K562 (cell line): Measurements from ENCODE around the gene MOB3C. TPM values are rescaled to one million over a fixed set of nuclear protein-coding genes. Genes with fewer than 3 reads are reported as not detected.

ENCODE experiments used
- ATAC-seq: fragments of 200-7000 bp; cut with Tn5 transposase; 3 replicates; pipeline ENCODE4 v1.9.1; 2020; ENCODE audit warnings: moderate library complexity
- BruUV-seq: library from RNA; stranded (reverse); fragments of 400-500 nt; replicated peaks from 2 replicates; lab custom pipeline; 2021; lab: Mats Ljungman, UMichigan
- CTCF ChIA-PET: fragments of 300-600 bp; formaldehyde crosslinking; extraction: SDS; loops from one replicate; lab custom pipeline; 2021; ENCODE audit warnings: low intra/inter-chr PET ratio; lab: Yijun Ruan, JAX
- POLR2A ChIA-PET: fragments of 300-600, 350-650 bp; sonication (Branson Sonifier 250); formaldehyde crosslinking; extraction: SDS; loops from one replicate; lab custom pipeline; 2021; ENCODE audit warnings: antibody characterized with exemption, inconsistent platforms; lab: Yijun Ruan, JAX
- DNase-seq, 4 experiments: peaks; one replicate each; pipeline versions ENCODE4 v3.0.0 to v3.0.0-alpha.2; 2011 to 2018; ENCODE audit warnings: low spot score in 3 of 4, mixed read lengths in 3 of 4; ENCODE audit errors: extremely low read depth in 1 of 4
- FAIRE-seq: peaks from 2 replicates; lab custom pipeline; 2011; peaks lifted over from hg19 to GRCh38; lab: Jason Lieb, UNC
- H2AFZ ChIP-seq: 2 replicates; pipeline ENCODE4 v1.6.0; 2011; ENCODE audit warnings: low read depth, low read length, control low read depth, inconsistent platforms
- H3K27ac ChIP-seq: fragments of 200-600 bp; 3 replicates; pipeline ENCODE4 v1.8.0; 2011; ENCODE audit warnings: low read depth, mild to moderate bottlenecking, control low read depth, inconsistent platforms, low read length, moderate library complexity, mixed read lengths; ENCODE audit errors: extremely low read depth
- H3K27me3 ChIP-seq, 2 experiments: fragments of 300-600 bp in 1 of 2; 2 replicates in 1 of 2; 3 replicates in 1 of 2; pipeline versions ENCODE4 v1.6.0 to v1.8.0; 2011; ENCODE audit warnings: inconsistent platforms in 2 of 2, low read length in 2 of 2, mild to moderate bottlenecking in 1 of 2, mixed read lengths in 1 of 2, moderate library complexity in 1 of 2; ENCODE audit not compliant: control insufficient read depth in 2 of 2, insufficient read depth in 2 of 2
- H3K36me3 ChIP-seq: fragments of 300-600 bp; 3 replicates; pipeline ENCODE4 v1.8.0; 2011; ENCODE audit warnings: mild to moderate bottlenecking, low read length, inconsistent platforms; ENCODE audit not compliant: control insufficient read depth, insufficient read depth
- H3K4me1 ChIP-seq, 2 experiments: fragments of 200-600 bp in 1 of 2; replicated peaks in 1 of 2; 2 replicates in 1 of 2; 3 replicates in 1 of 2; pipeline versions ENCODE4 v1.5.1 to v1.8.0; 2011; ENCODE audit warnings: inconsistent platforms in 2 of 2, low read length in 2 of 2, mild to moderate bottlenecking in 1 of 2, mixed read lengths in 1 of 2, moderate library complexity in 1 of 2; ENCODE audit not compliant: control insufficient read depth in 2 of 2, insufficient read depth in 2 of 2
- H3K4me2 ChIP-seq: 2 replicates; pipeline ENCODE4 v1.6.1; 2011; ENCODE audit warnings: low read length, control low read depth, inconsistent platforms, mixed read lengths; ENCODE audit not compliant: insufficient read depth
- H3K4me3 ChIP-seq: fragments of 200-600 bp; sonication (generic), shearing (Covaris generic); 2 replicates; pipeline ENCODE4 v1.5.1; 2016; ENCODE audit warnings: control low read depth, inconsistent platforms
- H3K79me2 ChIP-seq: fragments of 200-600 bp; 3 replicates; pipeline ENCODE4 v1.8.0; 2011; ENCODE audit warnings: low read length, inconsistent platforms; ENCODE audit not compliant: control insufficient read depth, insufficient read depth
- H3K9ac ChIP-seq, 2 experiments: 2 replicates each; pipeline versions ENCODE4 v1.6.0 to v1.6.1; 2011; ENCODE audit warnings: low read depth in 2 of 2, low read length in 2 of 2, control low read depth in 1 of 2, inconsistent platforms in 1 of 2, mild to moderate bottlenecking in 1 of 2, mixed read lengths in 1 of 2; ENCODE audit not compliant: insufficient read depth in 1 of 2
- H3K9me1 ChIP-seq: one replicate; pipeline ENCODE4 v1.6.0; 2011; ENCODE audit warnings: inconsistent platforms, mild to moderate bottlenecking, low read length, moderate library complexity; ENCODE audit not compliant: control insufficient read depth, insufficient read depth
- H3K9me3 ChIP-seq: replicated peaks from 2 replicates; pipeline ENCODE4 v1.5.1; 2011; ENCODE audit warnings: low read depth, low read length, inconsistent platforms; ENCODE audit not compliant: control insufficient read depth, insufficient read depth
- H4K20me1 ChIP-seq: replicated peaks from 2 replicates; pipeline ENCODE4 v1.6.1; 2011; ENCODE audit warnings: low read length, inconsistent platforms, mixed read lengths; ENCODE audit not compliant: control insufficient read depth, insufficient read depth
- CBX2 ChIP-seq: fragments of 200-600 bp; sonication (generic); IDR thresholded peaks from one replicate; pipeline ENCODE4 v1.6.1; 2012; ENCODE audit warnings: mild to moderate bottlenecking, low read length, inconsistent platforms; ENCODE audit not compliant: insufficient read depth, poor library complexity, severe bottlenecking
- FOSL1 ChIP-seq: fragments of 200-800 bp; sonication (Bioruptor generic); conservative IDR thresholded peaks from 2 replicates; pipeline ENCODE4 v1.6.1; 2016; ENCODE audit warnings: missing genetic modification characterization, missing compliant biosample characterization
- HNRNPLL ChIP-seq: fragments of 200-400 bp; formaldehyde crosslinking; IDR thresholded peaks from 2 replicates; pipeline ENCODE4 v1.6.1; 2017; ENCODE audit warnings: low read length, low read depth, mild to moderate bottlenecking; ENCODE audit not compliant: poor library complexity, severe bottlenecking
- SIN3B ChIP-seq: fragments of 450-650 bp; IDR thresholded peaks from 2 replicates; pipeline ENCODE4 v1.6.1; 2017; ENCODE audit warnings: low read depth, mild to moderate bottlenecking, moderate library complexity
- TAF15 ChIP-seq: fragments of 200-400 bp; formaldehyde crosslinking; IDR thresholded peaks from 2 replicates; pipeline ENCODE4 v1.6.1; 2017; ENCODE audit warnings: mild to moderate bottlenecking, low read depth, low read length, moderate library complexity
- ZBTB1 ChIP-seq: sonication (generic); formaldehyde crosslinking; IDR thresholded peaks from 2 replicates; pipeline ENCODE4 v1.8.1; 2023; ENCODE audit warnings: missing genetic modification reagents, low read depth, mild to moderate bottlenecking, borderline replicate concordance
- ZNF175 ChIP-seq: fragments of 200-800 bp; sonication (Bioruptor generic); IDR thresholded peaks from 2 replicates; pipeline ENCODE4 v1.6.1; 2016; ENCODE audit warnings: low read depth, mild to moderate bottlenecking, missing genetic modification characterization, missing compliant biosample characterization
- ZNF707 ChIP-seq: fragments of 250-450 bp; sonication (Bioruptor Pico); conservative IDR thresholded peaks from 2 replicates; pipeline ENCODE4 v1.8.0; 2022; ENCODE audit warnings: inconsistent platforms, mild to moderate bottlenecking, moderate library complexity
- ZZZ3 ChIP-seq: fragments of 450-650 bp; IDR thresholded peaks from 2 replicates; pipeline ENCODE4 v1.6.1; 2016; ENCODE audit warnings: antibody characterized with exemption, mild to moderate bottlenecking, moderate library complexity
- WGBS: fragments of 100-300 bp; shearing (Covaris generic); methylation state at CpG from one replicate; pipeline ENCODE4 v1.1.6; 2016; ENCODE audit warnings: low coverage, mixed read lengths; ENCODE audit not compliant: insufficient coverage; ENCODE audit errors: missing lambda C conversion rate; 5-methylcytosine and 5-hydroxymethylcytosine counted together
- in situ Hi-C: fragments of 300-500 bp; cut with MboI; formaldehyde crosslinking; loops from 4 replicates; pipeline ENCODE4 v1.15.0; 2018; ENCODE audit warnings: inconsistent platforms, mixed read lengths
- intact Hi-C: fragments of 100-400 bp; cut with micrococcal nuclease; formaldehyde crosslinking; loops from 2 replicates; pipeline ENCODE4 v1.14.2; 2022
- polyA plus RNA-seq, 8 experiments: library from polyadenylated mRNA; depleted of rRNA in 4 of 8; stranded (reverse) in 5 of 8; unstranded in 3 of 8; fragments of >200 nt; fragmentation: Nextera tagmentation in 2 of 8; fragmentation: Illumina TruSeq in 1 of 8; extraction: Ambion mirVana in 2 of 8; extraction: Trizol in 1 of 8; gene quantifications; 2 replicates each; pipeline versions ENCODE4 v1.2.1 to v1.2.3, GENCODE V29; 2011 to 2014; ENCODE audit warnings: inconsistent platforms in 1 of 8, missing spikeins in 1 of 8
- total RNA-seq, 7 experiments: library from RNA; depleted of rRNA in 6 of 7; stranded (reverse); fragments of >200 nt in 6 of 7; fragmentation: Illumina TruSeq in 2 of 7; extraction: Trizol in 2 of 7; gene quantifications; 2 replicates each; pipeline versions ENCODE4 v1.2.1 to v1.2.3, GENCODE V29; 2011 to 2021; ENCODE audit warnings: low replicate concordance in 1 of 7
- TF ChIP-seq, protein P1 (sequence below): fragments of 450-650 bp; IDR thresholded peaks from 2 replicates; pipeline ENCODE4 v1.6.1; 2018; ENCODE audit not compliant: partially characterized antibody
- TF ChIP-seq, protein P2 (sequence below): fragments of 250-450 bp; sonication (Bioruptor Pico); IDR thresholded peaks from 2 replicates; pipeline ENCODE4 v1.5.0; 2020; ENCODE audit warnings: mild to moderate bottlenecking, borderline replicate concordance

MOB3C gene
- total and polyA plus RNA-seq, 9 of the 15 experiments (the other 6 are each of a cell fraction or from before 2014, with no cell fraction given): 1.0 to 7.5 (median 3.7) TPM

DNA sequence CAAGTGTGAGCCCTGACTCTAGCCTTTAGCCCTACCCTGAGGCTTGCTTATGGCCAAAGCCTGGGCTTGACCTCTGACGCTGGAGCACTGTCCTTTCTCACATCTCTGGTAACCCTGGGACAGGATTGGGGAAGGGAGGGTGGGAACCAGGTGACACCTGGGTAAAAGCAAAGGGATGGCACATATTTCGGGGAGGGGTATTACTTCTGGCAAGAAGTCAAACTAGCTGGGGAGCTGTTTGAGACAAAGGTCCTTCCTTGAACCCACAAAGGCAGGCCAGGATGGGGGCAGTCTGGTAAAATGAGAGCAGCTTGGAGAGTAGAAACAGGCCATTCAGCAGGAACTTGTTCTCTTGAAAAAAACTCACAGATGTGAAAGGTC lies 2.0 kb downstream of the MOB3C start:
- ChIA-PET CTCF (no interaction called here), POLR2A (interaction anchor here (1.1 to 1.9 kb wide), 4 partner anchors 9 to 10 kb away, joined by 6 to 13 read pairs (median 8); partner anchors contain the start of gene MKNK1)
- Histone ChIP-seq H4K20me1 (peaks cover 3% of the 10 kb centered on the region), H3K4me3 (no peak overlapping the region), H3K4me2 (no peak overlapping the region), H3K27ac (no peak overlapping the region), H3K27me3 (no peaks in the 10 kb centered on the region), H3K9me1 (peaks cover 3% of the 10 kb centered on the region), H3K9me3 (no peaks in the 10 kb centered on the region), H3K4me1 (peaks cover 20 to 45% of the 10 kb centered on the region in 2 experiments), H2AFZ (no peak overlapping the region), H3K36me3 (no peaks in the 10 kb centered on the region), H3K79me2 (peaks cover 4% of the 10 kb centered on the region; the same call in 2 of the 3 replicates), H3K9ac (peak overlapping the region in 1 of 2 experiments; percentile 10; a peak in 1 of 4 replicates)
- intact Hi-C loops (no loop called here), in situ Hi-C loops (no loop called here)
- BruUV-seq: no TSS peak
- TF ChIP-seq SIN3B (no peak), ZBTB1 (CRISPR knock-in tag) (no peak), ZNF175 (CRISPR knock-in tag) (no peak), TAF15 (no peak), ZZZ3 (no peak), ZNF707 (no peak), CBX2 (no peak), FOSL1 (tag) (no peak), HNRNPLL (no peak)
- TF ChIP-seq, protein P1, sequence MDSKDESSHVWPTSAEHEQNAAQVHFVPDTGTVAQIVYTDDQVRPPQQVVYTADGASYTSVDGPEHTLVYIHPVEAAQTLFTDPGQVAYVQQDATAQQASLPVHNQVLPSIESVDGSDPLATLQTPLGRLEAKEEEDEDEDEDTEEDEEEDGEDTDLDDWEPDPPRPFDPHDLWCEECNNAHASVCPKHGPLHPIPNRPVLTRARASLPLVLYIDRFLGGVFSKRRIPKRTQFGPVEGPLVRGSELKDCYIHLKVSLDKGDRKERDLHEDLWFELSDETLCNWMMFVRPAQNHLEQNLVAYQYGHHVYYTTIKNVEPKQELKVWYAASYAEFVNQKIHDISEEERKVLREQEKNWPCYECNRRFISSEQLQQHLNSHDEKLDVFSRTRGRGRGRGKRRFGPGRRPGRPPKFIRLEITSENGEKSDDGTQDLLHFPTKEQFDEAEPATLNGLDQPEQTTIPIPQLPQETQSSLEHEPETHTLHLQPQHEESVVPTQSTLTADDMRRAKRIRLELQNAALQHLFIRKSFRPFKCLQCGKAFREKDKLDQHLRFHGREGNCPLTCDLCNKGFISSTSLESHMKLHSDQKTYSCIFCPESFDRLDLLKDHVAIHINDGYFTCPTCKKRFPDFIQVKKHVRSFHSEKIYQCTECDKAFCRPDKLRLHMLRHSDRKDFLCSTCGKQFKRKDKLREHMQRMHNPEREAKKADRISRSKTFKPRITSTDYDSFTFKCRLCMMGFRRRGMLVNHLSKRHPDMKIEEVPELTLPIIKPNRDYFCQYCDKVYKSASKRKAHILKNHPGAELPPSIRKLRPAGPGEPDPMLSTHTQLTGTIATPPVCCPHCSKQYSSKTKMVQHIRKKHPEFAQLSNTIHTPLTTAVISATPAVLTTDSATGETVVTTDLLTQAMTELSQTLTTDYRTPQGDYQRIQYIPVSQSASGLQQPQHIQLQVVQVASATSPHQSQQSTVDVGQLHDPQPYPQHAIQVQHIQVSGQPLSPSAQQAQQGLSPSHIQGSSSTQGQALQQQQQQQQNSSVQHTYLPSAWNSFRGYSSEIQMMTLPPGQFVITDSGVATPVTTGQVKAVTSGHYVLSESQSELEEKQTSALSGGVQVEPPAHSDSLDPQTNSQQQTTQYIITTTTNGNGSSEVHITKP: no peak
- TF ChIP-seq, protein P2, sequence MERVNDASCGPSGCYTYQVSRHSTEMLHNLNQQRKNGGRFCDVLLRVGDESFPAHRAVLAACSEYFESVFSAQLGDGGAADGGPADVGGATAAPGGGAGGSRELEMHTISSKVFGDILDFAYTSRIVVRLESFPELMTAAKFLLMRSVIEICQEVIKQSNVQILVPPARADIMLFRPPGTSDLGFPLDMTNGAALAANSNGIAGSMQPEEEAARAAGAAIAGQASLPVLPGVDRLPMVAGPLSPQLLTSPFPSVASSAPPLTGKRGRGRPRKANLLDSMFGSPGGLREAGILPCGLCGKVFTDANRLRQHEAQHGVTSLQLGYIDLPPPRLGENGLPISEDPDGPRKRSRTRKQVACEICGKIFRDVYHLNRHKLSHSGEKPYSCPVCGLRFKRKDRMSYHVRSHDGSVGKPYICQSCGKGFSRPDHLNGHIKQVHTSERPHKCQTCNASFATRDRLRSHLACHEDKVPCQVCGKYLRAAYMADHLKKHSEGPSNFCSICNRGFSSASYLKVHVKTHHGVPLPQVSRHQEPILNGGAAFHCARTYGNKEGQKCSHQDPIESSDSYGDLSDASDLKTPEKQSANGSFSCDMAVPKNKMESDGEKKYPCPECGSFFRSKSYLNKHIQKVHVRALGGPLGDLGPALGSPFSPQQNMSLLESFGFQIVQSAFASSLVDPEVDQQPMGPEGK: no peak
- ATAC-seq (no peak), DNase-seq (no peak), FAIRE-seq (no peak)
- 51% methylated on average over 2 of the region's 2 CpGs for WGBS
